Measurements from ENCODE around the gene CSNK1E. TPM values are rescaled to one million over a fixed set of nuclear protein-coding genes. Genes with fewer than 3 reads are reported as not detected.

Gene CSNK1E
- total RNA-seq, 4 donors from 2014 or later, result 29.8 to 66.3 (median 40.3) TPM

DNA sequence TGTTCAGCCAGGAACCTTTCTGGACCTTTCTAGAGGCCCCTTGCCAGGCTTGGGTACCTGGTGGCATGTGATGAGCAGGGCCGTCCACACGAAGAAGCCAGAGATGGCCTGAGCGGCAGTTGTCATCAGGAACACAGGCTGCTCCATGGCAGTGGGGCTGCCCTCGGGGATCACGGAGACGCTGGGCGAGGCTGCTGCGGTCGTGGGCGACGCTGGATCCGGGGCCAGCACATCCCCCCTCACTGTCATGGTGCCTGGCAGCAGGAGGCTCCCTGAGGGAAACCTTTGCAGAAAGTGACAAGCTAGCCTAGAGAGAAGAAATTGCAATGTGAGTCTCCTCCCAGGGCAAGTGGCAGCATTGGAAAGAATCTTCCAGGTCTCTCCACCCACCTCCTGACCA is 69.5 kb downstream of the CSNK1E start:
- no peak for TF ChIP-seq POLR2A (IDR thresholded peaks at IDR 0.05)
- TF ChIP-seq, protein P1, sequence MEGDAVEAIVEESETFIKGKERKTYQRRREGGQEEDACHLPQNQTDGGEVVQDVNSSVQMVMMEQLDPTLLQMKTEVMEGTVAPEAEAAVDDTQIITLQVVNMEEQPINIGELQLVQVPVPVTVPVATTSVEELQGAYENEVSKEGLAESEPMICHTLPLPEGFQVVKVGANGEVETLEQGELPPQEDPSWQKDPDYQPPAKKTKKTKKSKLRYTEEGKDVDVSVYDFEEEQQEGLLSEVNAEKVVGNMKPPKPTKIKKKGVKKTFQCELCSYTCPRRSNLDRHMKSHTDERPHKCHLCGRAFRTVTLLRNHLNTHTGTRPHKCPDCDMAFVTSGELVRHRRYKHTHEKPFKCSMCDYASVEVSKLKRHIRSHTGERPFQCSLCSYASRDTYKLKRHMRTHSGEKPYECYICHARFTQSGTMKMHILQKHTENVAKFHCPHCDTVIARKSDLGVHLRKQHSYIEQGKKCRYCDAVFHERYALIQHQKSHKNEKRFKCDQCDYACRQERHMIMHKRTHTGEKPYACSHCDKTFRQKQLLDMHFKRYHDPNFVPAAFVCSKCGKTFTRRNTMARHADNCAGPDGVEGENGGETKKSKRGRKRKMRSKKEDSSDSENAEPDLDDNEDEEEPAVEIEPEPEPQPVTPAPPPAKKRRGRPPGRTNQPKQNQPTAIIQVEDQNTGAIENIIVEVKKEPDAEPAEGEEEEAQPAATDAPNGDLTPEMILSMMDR (IDR thresholded peaks at IDR 0.05 in 4 of 5, conservative IDR thresholded peaks at IDR 0.05 in 1 of 5), result no peak
- Histone ChIP-seq H3K27me3 (no peaks in the 10 kb centered on the region), H3K9me3 (no peaks in the 10 kb centered on the region), H3K36me3 (peaks cover 0 to 47% of the 10 kb centered on the region in 2 donors), H3K4me3 (no peak overlapping the region), H3K27ac (peak overlapping the region in 3 of 4 donors; percentile 57 to 71 (median 60)), H3K4me1 (peaks cover 39 to 51% of the 10 kb centered on the region in 2 donors)
- in situ Hi-C loops (cut with MboI; ENCODE audit: low sequenced_read_pairs in 4 of 4) (loop anchor here in 1 of 4 donors (25.0 kb wide), 1 partner anchor 135 kb away; the partner anchor contains the start of gene BAIAP2L2), intact Hi-C loops (cut with DNase I; ENCODE audit: low total_unique reads) (no loop called here)
- ATAC-seq (no peak), DNase-seq (no peak)

DNA sequence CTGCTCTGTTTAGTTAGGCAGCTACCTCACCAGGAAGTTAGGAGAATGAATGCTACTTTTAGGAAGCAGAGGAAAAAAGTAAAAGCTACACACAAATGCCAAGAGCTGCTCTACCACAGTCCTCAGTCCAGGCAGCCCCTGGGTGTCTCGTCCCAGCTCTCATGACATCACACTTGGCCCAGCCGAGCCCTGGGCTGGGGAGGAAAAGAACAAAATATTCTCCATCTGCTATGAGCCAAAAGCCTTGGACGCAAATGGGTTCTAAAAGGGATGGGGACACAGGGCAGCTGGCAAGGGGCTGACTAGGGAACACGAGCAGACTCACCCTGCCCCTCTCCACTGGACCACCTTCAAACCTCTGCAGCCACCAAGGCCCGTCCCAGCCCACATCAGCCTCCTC is 70.5 kb downstream of the CSNK1E start:
- Histone ChIP-seq H3K9me3 (no peaks in the 10 kb centered on the region), H3K27ac (peak overlapping the region; percentile 22 to 71 (median 58)), H3K27me3 (no peaks in the 10 kb centered on the region), H3K4me1 (peaks cover 39 to 42% of the 10 kb centered on the region in 2 donors), H3K36me3 (peaks cover 0 to 47% of the 10 kb centered on the region in 2 donors), H3K4me3 (no peak overlapping the region)
- ATAC-seq, result peak; percentile 43 to 48
- peak; percentile 28 to 49 for DNase-seq
- TF ChIP-seq, protein P1 (IDR thresholded peaks at IDR 0.05 in 4 of 5, conservative IDR thresholded peaks at IDR 0.05 in 1 of 5), result no peak
- no peak for TF ChIP-seq POLR2A (IDR thresholded peaks at IDR 0.05)
- in situ Hi-C loops (cut with MboI; ENCODE audit: low sequenced_read_pairs in 4 of 4) (loop anchor here in 1 of 4 donors (25.0 kb wide), 1 partner anchor 134 kb away; the partner anchor contains the start of gene BAIAP2L2), intact Hi-C loops (cut with DNase I; ENCODE audit: low total_unique reads) (no loop called here)

DNA sequence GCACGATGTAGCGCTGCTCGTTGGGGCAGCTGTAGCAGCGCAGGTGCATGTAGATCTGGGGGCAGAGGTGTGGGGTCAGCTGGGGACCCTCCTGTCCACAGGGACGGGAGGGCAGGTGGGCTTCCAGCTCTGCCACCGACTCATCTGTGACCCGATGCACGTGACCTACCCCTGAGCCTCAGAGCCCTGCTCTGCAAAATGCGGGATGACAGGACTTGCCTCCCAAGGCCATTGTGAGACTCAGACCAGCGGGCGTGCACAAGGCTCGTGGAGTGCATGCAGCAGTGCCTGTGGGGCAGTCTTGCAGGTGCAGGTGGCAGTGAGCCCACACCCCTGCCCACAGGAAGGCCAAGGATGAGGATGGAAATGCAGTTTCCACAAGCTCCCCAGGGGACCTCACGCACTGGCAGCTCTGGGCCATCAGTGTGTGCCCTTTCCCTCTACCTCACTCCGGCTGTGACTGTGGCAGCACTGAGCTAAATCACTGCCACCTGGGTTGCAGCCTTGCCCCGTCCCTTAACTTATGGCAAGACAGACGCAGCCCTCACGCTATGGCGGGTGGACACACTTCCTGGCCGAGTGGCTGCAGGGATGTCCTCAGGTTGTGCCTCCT is 71.1 kb downstream of the CSNK1E start:
- intact Hi-C loops (cut with DNase I; ENCODE audit: low total_unique reads) (no loop called here), in situ Hi-C loops (cut with MboI; ENCODE audit: low sequenced_read_pairs in 4 of 4) (loop anchor here in 1 of 4 donors (25.0 kb wide), 1 partner anchor 134 kb away; the partner anchor contains the start of gene BAIAP2L2)
- H3K9me3 ChIP-seq, result no peaks in the 10 kb centered on the region
- peaks cover 39 to 41% of the 10 kb centered on the region in 2 donors for H3K4me1 ChIP-seq
- H3K27me3 ChIP-seq, result no peaks in the 10 kb centered on the region
- ATAC-seq, result no peak
- no peak for DNase-seq
- TF ChIP-seq POLR2A (IDR thresholded peaks at IDR 0.05), result no peak
- TF ChIP-seq, protein P1 (IDR thresholded peaks at IDR 0.05 in 4 of 5, conservative IDR thresholded peaks at IDR 0.05 in 1 of 5), result no peak
- peaks cover 0 to 47% of the 10 kb centered on the region in 2 donors for H3K36me3 ChIP-seq
- H3K27ac ChIP-seq, result peak overlapping the region in 3 of 4 donors; percentile 41 to 71 (median 57)
- no peak overlapping the region for H3K4me3 ChIP-seq

DNA sequence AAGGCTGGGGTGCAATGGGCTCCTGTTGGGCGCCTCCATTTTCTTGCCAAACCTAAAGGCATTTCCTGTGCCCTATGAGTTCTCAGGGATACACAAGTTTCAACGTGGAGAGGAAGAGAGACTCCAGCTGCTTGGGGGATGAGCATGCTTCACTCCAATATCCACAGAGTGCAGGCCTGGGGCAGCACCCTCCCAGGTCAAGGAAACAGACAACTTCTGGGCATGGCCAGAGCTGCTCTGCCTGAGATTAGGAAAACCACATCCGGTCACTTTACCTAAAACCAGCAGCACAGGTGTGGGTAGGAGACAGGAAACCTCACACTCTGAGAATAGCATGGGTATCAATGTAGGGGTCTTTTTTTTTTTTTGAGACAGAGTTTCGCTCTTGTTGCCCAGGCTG is 73.1 kb downstream of the CSNK1E start:
- H3K36me3 ChIP-seq, result peaks cover 0 to 47% of the 10 kb centered on the region in 2 donors
- no peaks in the 10 kb centered on the region for H3K9me3 ChIP-seq
- H3K27me3 ChIP-seq, result no peaks in the 10 kb centered on the region
- peak overlapping the region in 3 of 4 donors; percentile 33 to 75 (median 70) for H3K27ac ChIP-seq
- no peak overlapping the region for H3K4me3 ChIP-seq
- intact Hi-C loops (cut with DNase I; ENCODE audit: low total_unique reads), result no loop called here
- ATAC-seq (no peak), DNase-seq (no peak)
- peaks cover 43 to 44% of the 10 kb centered on the region in 2 donors for H3K4me1 ChIP-seq
- in situ Hi-C loops (cut with MboI; ENCODE audit: low sequenced_read_pairs in 4 of 4), result loop anchor here in 1 of 4 donors (25.0 kb wide), 1 partner anchor 132 kb away; the partner anchor contains the start of gene BAIAP2L2
- no peak for TF ChIP-seq POLR2A (IDR thresholded peaks at IDR 0.05)
- TF ChIP-seq, protein P1 (IDR thresholded peaks at IDR 0.05 in 4 of 5, conservative IDR thresholded peaks at IDR 0.05 in 1 of 5), result no peak

Data from gastrocnemius medialis (tissue), 4 donors.